IMR-90 (cell line): Measurements from ENCODE around the gene GPATCH2. TPM values are rescaled to one million over a fixed set of nuclear protein-coding genes. Genes with fewer than 3 reads are reported as not detected.

Source experiments
- ATAC-seq: fragments of 200-7000 bp; cut with Tn5 transposase; 2 replicates; pipeline ENCODE4 v1.9.1; 2020; ENCODE audit warnings: low read depth, mild to moderate bottlenecking, moderate library complexity
- BruUV-seq: library from RNA; stranded (reverse); fragments of 400-500 nt; replicated peaks from 2 replicates; lab custom pipeline; 2021; lab: Mats Ljungman, UMichigan
- CTCF ChIA-PET: fragments of 300-600 bp; formaldehyde crosslinking; extraction: SDS; loops from one replicate; lab custom pipeline; 2021; ENCODE audit warnings: antibody characterized with exemption; lab: Yijun Ruan, JAX
- POLR2A ChIA-PET: fragments of 300-600 bp; sonication (Branson Sonifier 250); formaldehyde crosslinking; loops from one replicate; lab custom pipeline; 2022; ENCODE audit warnings: antibody characterized with exemption; ENCODE audit not compliant: unreplicated experiment; lab: Charles Lee
- DNase-seq: peaks from one replicate; pipeline ENCODE4 v3.0.0; 2013
- H2AFZ ChIP-seq: replicated peaks from 2 replicates; pipeline ENCODE3; 2013; ENCODE audit warnings: low read length, mild to moderate bottlenecking; ENCODE audit not compliant: poor library complexity
- H2AK5ac ChIP-seq: 2 replicates; pipeline ENCODE4 v1.6.1; 2013; ENCODE audit warnings: low read depth, low read length, inconsistent platforms
- H2AK9ac ChIP-seq: replicated peaks from 2 replicates; pipeline ENCODE3; 2013; ENCODE audit warnings: mild to moderate bottlenecking, low read depth, low read length, moderate library complexity; ENCODE audit not compliant: poor library complexity
- H2BK120ac ChIP-seq: 2 replicates; pipeline ENCODE4 v1.6.1; 2013; ENCODE audit warnings: low read depth, low read length, inconsistent platforms
- H2BK15ac ChIP-seq: 3 replicates; pipeline ENCODE4 v1.6.1; 2013; ENCODE audit warnings: low read depth, low read length, inconsistent platforms
- H2BK20ac ChIP-seq: 2 replicates; pipeline ENCODE4 v1.6.1; 2013; ENCODE audit warnings: low read depth, mild to moderate bottlenecking, inconsistent platforms, low read length, moderate library complexity
- H2BK5ac ChIP-seq: 2 replicates; pipeline ENCODE4 v1.6.1; 2013; ENCODE audit warnings: mild to moderate bottlenecking, low read depth, low read length, inconsistent platforms; ENCODE audit not compliant: poor library complexity, severe bottlenecking
- H3K14ac ChIP-seq: replicated peaks from 2 replicates; pipeline ENCODE4 v1.6.1; 2013; ENCODE audit warnings: low read depth, low read length, inconsistent platforms
- H3K18ac ChIP-seq: 2 replicates; pipeline ENCODE4 v1.6.1; 2013; ENCODE audit warnings: low read depth, low read length, control low read depth
- H3K23ac ChIP-seq: 2 replicates; pipeline ENCODE4 v1.6.1; 2013; ENCODE audit warnings: low read depth, low read length, inconsistent platforms
- H3K27ac ChIP-seq: 2 replicates; pipeline ENCODE4 v1.5.1; 2013; ENCODE audit warnings: mild to moderate bottlenecking, control low read depth, low read length; ENCODE audit not compliant: insufficient read depth
- H3K27me3 ChIP-seq: 2 replicates; pipeline ENCODE4 v1.6.1; 2013; ENCODE audit warnings: low read length; ENCODE audit not compliant: control insufficient read depth, insufficient read depth
- H3K36me3 ChIP-seq: 2 replicates; pipeline ENCODE4 v1.6.1; 2013; ENCODE audit warnings: low read length, mixed read lengths; ENCODE audit not compliant: control insufficient read depth, insufficient read depth
- H3K4ac ChIP-seq: 2 replicates; pipeline ENCODE4 v1.6.1; 2013; ENCODE audit warnings: low read depth, low read length, inconsistent platforms
- H3K4me1 ChIP-seq: 2 replicates; pipeline ENCODE4 v1.6.1; 2013; ENCODE audit warnings: low read length, mixed read lengths; ENCODE audit not compliant: control insufficient read depth, insufficient read depth
- H3K4me2 ChIP-seq: 2 replicates; pipeline ENCODE4 v1.6.1; 2013; ENCODE audit warnings: low read depth, mild to moderate bottlenecking, control low read depth, low read length, moderate library complexity
- H3K4me3 ChIP-seq: 2 replicates; pipeline ENCODE4 v1.5.1; 2013; ENCODE audit warnings: low read depth, mild to moderate bottlenecking, control low read depth, low read length, moderate library complexity; ENCODE audit not compliant: insufficient read depth
- H3K56ac ChIP-seq: 2 replicates; pipeline ENCODE4 v1.6.1; 2013; ENCODE audit warnings: low read length, inconsistent platforms; ENCODE audit not compliant: insufficient read depth; ENCODE audit errors: extremely low read depth
- H3K79me1 ChIP-seq, 2 experiments: 2 replicates each; pipeline ENCODE4 v1.6.1; 2013; ENCODE audit warnings: low read length in 2 of 2, inconsistent platforms in 1 of 2, low read depth in 1 of 2
- H3K9ac ChIP-seq: 2 replicates; pipeline ENCODE4 v1.6.1; 2013; ENCODE audit warnings: low read depth, low read length, control low read depth
- H3K9me1 ChIP-seq: 2 replicates; pipeline ENCODE4 v1.6.1; 2013; ENCODE audit warnings: low read length, inconsistent platforms; ENCODE audit not compliant: insufficient read depth
- H3K9me3 ChIP-seq: 2 replicates; pipeline ENCODE4 v1.6.1; 2013; ENCODE audit warnings: low read length; ENCODE audit not compliant: control insufficient read depth, insufficient read depth
- H4K20me1 ChIP-seq: 2 replicates; pipeline ENCODE4 v1.6.1; 2013; ENCODE audit warnings: low read length, inconsistent platforms; ENCODE audit not compliant: insufficient read depth
- H4K5ac ChIP-seq: 2 replicates; pipeline ENCODE4 v1.6.1; 2013; ENCODE audit warnings: mild to moderate bottlenecking, low read depth, low read length, control low read depth
- H4K8ac ChIP-seq, 2 experiments: 2 replicates each; pipeline ENCODE4 v1.6.1; 2013; ENCODE audit warnings: low read depth in 2 of 2, low read length in 2 of 2, control low read depth in 1 of 2, inconsistent platforms in 1 of 2
- H4K91ac ChIP-seq: 2 replicates; pipeline ENCODE4 v1.6.1; 2013; ENCODE audit warnings: low read depth, low read length, inconsistent platforms; ENCODE audit not compliant: insufficient read depth
- CEBPB ChIP-seq: IDR thresholded peaks from 2 replicates; pipeline ENCODE4 v1.6.1; 2012; ENCODE audit warnings: low read depth, low read length, improper control_type of control experiment
- CHD1 ChIP-seq: IDR thresholded peaks from 2 replicates; pipeline ENCODE4 v1.6.1; 2012; ENCODE audit warnings: low read depth, low read length, improper control_type of control experiment
- FOS ChIP-seq: fragments of 150-350 bp; IDR thresholded peaks from 2 replicates; pipeline ENCODE4 v1.6.1; 2016; ENCODE audit warnings: low read depth, low read length
- MAFK ChIP-seq: IDR thresholded peaks from 2 replicates; pipeline ENCODE4 v1.6.1; 2012; ENCODE audit warnings: low read depth, low read length, improper control_type of control experiment
- MAZ ChIP-seq: IDR thresholded peaks from 2 replicates; pipeline ENCODE4 v1.6.1; 2012; ENCODE audit warnings: low read depth, mild to moderate bottlenecking, low read length, improper control_type of control experiment, moderate library complexity, borderline replicate concordance
- MXI1 ChIP-seq: IDR thresholded peaks from 2 replicates; pipeline ENCODE4 v1.6.1; 2012; ENCODE audit warnings: low read depth, mild to moderate bottlenecking, low read length, moderate library complexity, borderline replicate concordance
- NFE2L2 ChIP-seq: fragments of 150-350 bp; IDR thresholded peaks from 2 replicates; pipeline ENCODE4 v1.6.1; 2016; ENCODE audit warnings: low read depth, mild to moderate bottlenecking, low read length
- POLR2A ChIP-seq: IDR thresholded peaks from 2 replicates; pipeline ENCODE4 v1.6.1; 2012; ENCODE audit warnings: mild to moderate bottlenecking, low read depth, low read length
- RAD21 ChIP-seq: IDR thresholded peaks from 2 replicates; pipeline ENCODE4 v1.6.1; 2012; ENCODE audit warnings: low read length, improper control_type of control experiment
- RCOR1 ChIP-seq: IDR thresholded peaks from 2 replicates; pipeline ENCODE4 v1.6.1; 2012; ENCODE audit warnings: mild to moderate bottlenecking, low read length, improper control_type of control experiment; ENCODE audit not compliant: insufficient replicate concordance
- RFX5 ChIP-seq: IDR thresholded peaks from 2 replicates; pipeline ENCODE4 v1.8.0; 2012; ENCODE audit warnings: low read depth, mild to moderate bottlenecking, low read length, moderate library complexity
- SMC3 ChIP-seq: fragments of 150-350 bp; IDR thresholded peaks from 2 replicates; pipeline ENCODE4 v1.6.1; 2016; ENCODE audit warnings: low read depth, mild to moderate bottlenecking, antibody characterized with exemption, low read length, moderate library complexity
- WGBS, 2 experiments: methylation state at CpG; one replicate each; pipeline versions ENCODE4 v1.1.5 to v1.1.7; 2013; ENCODE audit warnings: missing lambda C conversion rate in 2 of 2; ENCODE audit not compliant: insufficient read length in 1 of 2; ENCODE audit errors: extremely low coverage in 2 of 2; 5-methylcytosine and 5-hydroxymethylcytosine counted together
- dilution Hi-C: fragments of 300-500 bp; cut with HindIII; formaldehyde crosslinking; loops from one replicate; pipeline ENCODE4 v1.14.3; 2018; ENCODE audit warnings: low sequenced_read_pairs; ENCODE audit not compliant: unreplicated experiment
- in situ Hi-C: fragments of 300-500 bp; cut with MboI; formaldehyde crosslinking; loops from 3 replicates; pipeline ENCODE4 v1.14.3; 2019; ENCODE audit warnings: low sequenced_read_pairs, inconsistent platforms, mixed read lengths
- intact Hi-C: fragments of 100-400 bp; cut with micrococcal nuclease; formaldehyde crosslinking; loops from 2 replicates; pipeline ENCODE4 v1.10.0; 2022
- polyA plus RNA-seq, 3 experiments: library from polyadenylated mRNA; depleted of rRNA; stranded (reverse); fragments of >200 nt; gene quantifications; 2 replicates each; pipeline ENCODE4 v1.2.3, GENCODE V29; 2012; ENCODE audit warnings: low replicate concordance in 1 of 3
- total RNA-seq: library from RNA; depleted of rRNA; stranded (reverse); fragments of >200 nt; gene quantifications from 2 replicates; pipeline ENCODE4 v1.2.3, GENCODE V29; 2012
- TF ChIP-seq, protein P1 (sequence below): conservative IDR thresholded peaks from 2 replicates; pipeline ENCODE4 v1.5.1; 2012; ENCODE audit warnings: mild to moderate bottlenecking, low read depth, low read length, improper control_type of control experiment
- TF ChIP-seq, protein P2 (sequence below): fragments of 150-350 bp; IDR thresholded peaks from 2 replicates; pipeline ENCODE4 v1.6.1; 2017; ENCODE audit warnings: mild to moderate bottlenecking, antibody characterized with exemption, low read length, low read depth
- TF ChIP-seq, protein P3 (sequence below): fragments of 150-350 bp; IDR thresholded peaks from 2 replicates; pipeline ENCODE4 v1.6.1; 2016; ENCODE audit warnings: low read depth, mild to moderate bottlenecking, low read length, moderate library complexity, borderline replicate concordance

Gene GPATCH2
- total and polyA plus RNA-seq, 2 of the 4 experiments (the other 2 are of a cell fraction), result 4.7 to 11.8 TPM

DNA sequence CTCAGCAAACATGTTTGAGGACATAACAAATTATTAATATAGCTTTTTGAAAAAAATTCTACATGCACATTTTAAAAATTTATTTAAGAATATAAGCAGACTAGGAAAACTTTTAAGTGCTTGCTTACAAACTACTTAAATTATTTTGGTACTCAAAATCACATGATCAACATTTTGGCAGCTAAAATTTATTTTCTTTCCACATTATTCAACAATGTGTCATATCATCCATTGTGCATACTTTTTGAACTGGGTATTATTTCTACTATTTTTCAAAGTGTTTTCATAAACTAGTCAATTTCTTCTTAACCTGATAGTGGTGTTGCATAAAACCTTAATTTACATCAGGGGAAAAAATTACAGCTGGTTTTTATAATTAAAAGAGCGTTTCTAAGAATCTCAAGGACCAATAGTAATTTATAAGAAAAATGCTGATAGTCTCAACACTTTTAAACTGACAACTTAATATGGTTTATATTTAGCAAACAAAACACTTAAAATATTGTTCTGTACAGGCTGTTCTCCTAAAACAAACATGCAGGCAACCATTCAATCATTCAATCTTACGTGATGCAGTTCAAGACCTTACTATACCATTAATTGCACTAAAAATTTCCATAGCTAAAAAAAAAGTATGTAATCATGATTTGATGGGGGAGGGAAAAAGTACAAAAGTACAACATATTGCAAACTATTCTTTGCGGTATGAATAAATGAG lies 105.0 kb downstream of the GPATCH2 start:
- dilution Hi-C loops (no loop called here), intact Hi-C loops (no loop called here), in situ Hi-C loops (no loop called here)
- ChIA-PET POLR2A (no interaction called here), CTCF (interaction anchor here (0.7 kb wide), 1 partner anchor 79 kb away, joined by 3 read pairs; no protein-coding TSS in a partner anchor)
- Histone ChIP-seq H4K8ac (no peak overlapping the region), H3K4me3 (no peak overlapping the region), H2AK5ac (no peak overlapping the region), H2AK9ac (no peak overlapping the region), H3K27ac (peak overlapping the region; percentile 9; the same call in 1 of the 2 replicates), H3K79me1 (peaks cover 9 to 14% of the 10 kb centered on the region in 2 experiments), H3K14ac (no peak overlapping the region), H3K56ac (0 out of 2 replicates have a peak overlapping the region, but pooled peaks have one; percentile 17), H2BK120ac (no peak overlapping the region), H4K5ac (no peak overlapping the region), H3K23ac (no peak overlapping the region), H2BK15ac (no peak overlapping the region), H2AFZ (no peak overlapping the region), H3K9me1 (peaks cover 9% of the 10 kb centered on the region; the same call in 1 of the 2 replicates), H3K9me3 (no peaks in the 10 kb centered on the region), H3K18ac (no peak overlapping the region), H2BK5ac (peak overlapping the region; percentile 54), H4K20me1 (no peaks in the 10 kb centered on the region; the same call in 1 of the 2 replicates), H3K4ac (no peak overlapping the region), H4K91ac (no peak overlapping the region), H3K9ac (no peak overlapping the region), H2BK20ac (no peak overlapping the region), H3K4me2 (no peak overlapping the region), H3K4me1 (peaks cover 7% of the 10 kb centered on the region), H3K27me3 (no peaks in the 10 kb centered on the region), H3K36me3 (no peaks in the 10 kb centered on the region)
- WGBS, 2 experiments, result no CpG with 5 or more reads among the region's 3 CpGs
- BruUV-seq, result no TSS peak
- DNase-seq (peak; percentile 34), ATAC-seq (no peak; the same call in 1 of the 2 replicates)
- TF ChIP-seq MAFK, result no peak
- TF ChIP-seq, protein P1, sequence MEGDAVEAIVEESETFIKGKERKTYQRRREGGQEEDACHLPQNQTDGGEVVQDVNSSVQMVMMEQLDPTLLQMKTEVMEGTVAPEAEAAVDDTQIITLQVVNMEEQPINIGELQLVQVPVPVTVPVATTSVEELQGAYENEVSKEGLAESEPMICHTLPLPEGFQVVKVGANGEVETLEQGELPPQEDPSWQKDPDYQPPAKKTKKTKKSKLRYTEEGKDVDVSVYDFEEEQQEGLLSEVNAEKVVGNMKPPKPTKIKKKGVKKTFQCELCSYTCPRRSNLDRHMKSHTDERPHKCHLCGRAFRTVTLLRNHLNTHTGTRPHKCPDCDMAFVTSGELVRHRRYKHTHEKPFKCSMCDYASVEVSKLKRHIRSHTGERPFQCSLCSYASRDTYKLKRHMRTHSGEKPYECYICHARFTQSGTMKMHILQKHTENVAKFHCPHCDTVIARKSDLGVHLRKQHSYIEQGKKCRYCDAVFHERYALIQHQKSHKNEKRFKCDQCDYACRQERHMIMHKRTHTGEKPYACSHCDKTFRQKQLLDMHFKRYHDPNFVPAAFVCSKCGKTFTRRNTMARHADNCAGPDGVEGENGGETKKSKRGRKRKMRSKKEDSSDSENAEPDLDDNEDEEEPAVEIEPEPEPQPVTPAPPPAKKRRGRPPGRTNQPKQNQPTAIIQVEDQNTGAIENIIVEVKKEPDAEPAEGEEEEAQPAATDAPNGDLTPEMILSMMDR, result no peak
- no peak for TF ChIP-seq POLR2A
- TF ChIP-seq, protein P2, sequence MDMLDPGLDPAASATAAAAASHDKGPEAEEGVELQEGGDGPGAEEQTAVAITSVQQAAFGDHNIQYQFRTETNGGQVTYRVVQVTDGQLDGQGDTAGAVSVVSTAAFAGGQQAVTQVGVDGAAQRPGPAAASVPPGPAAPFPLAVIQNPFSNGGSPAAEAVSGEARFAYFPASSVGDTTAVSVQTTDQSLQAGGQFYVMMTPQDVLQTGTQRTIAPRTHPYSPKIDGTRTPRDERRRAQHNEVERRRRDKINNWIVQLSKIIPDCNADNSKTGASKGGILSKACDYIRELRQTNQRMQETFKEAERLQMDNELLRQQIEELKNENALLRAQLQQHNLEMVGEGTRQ, result no peak
- TF ChIP-seq RFX5, result no peak
- TF ChIP-seq FOS, result no peak
- no peak for TF ChIP-seq CEBPB
- TF ChIP-seq SMC3, result no peak
- TF ChIP-seq, protein P3, sequence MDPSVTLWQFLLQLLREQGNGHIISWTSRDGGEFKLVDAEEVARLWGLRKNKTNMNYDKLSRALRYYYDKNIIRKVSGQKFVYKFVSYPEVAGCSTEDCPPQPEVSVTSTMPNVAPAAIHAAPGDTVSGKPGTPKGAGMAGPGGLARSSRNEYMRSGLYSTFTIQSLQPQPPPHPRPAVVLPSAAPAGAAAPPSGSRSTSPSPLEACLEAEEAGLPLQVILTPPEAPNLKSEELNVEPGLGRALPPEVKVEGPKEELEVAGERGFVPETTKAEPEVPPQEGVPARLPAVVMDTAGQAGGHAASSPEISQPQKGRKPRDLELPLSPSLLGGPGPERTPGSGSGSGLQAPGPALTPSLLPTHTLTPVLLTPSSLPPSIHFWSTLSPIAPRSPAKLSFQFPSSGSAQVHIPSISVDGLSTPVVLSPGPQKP, result no peak
- no peak for TF ChIP-seq NFE2L2
- TF ChIP-seq MAZ, result no peak
- TF ChIP-seq MXI1, result no peak
- no peak for TF ChIP-seq CHD1
- TF ChIP-seq RCOR1, result no peak
- TF ChIP-seq RAD21, result no peak
